Right lung (tissue), 5 donors: Measurements from ENCODE around the gene ZC3H7B. TPM values are rescaled to one million over a fixed set of nuclear protein-coding genes. Genes with fewer than 3 reads are reported as not detected.
"Not testable (repeated sequence)": the region's sequence is repeated elsewhere in the genome, so short reads cannot be mapped to it uniquely, and the experiment has no call there.

Experiments
- DNase-seq, 2 donors: peaks; one replicate each; pipeline ENCODE4 v3.0.0-alpha.2; 2013
- polyA plus RNA-seq, 5 donors: library from polyadenylated mRNA; unstranded; fragments of 120-200 nt; gene quantifications; one replicate each; pipeline versions ENCODE4 v1.2.1 to v1.2.3, GENCODE V29; 2013; ENCODE audit warnings: inconsistent platforms in 1 of 5, low replicate concordance in 1 of 5; ENCODE audit not compliant: insufficient read length in 5 of 5, insufficient read depth in 1 of 5

Gene ZC3H7B
- polyA plus RNA-seq, 5 donors, result 55.3 to 79.8 (median 63.5) TPM

DNA sequence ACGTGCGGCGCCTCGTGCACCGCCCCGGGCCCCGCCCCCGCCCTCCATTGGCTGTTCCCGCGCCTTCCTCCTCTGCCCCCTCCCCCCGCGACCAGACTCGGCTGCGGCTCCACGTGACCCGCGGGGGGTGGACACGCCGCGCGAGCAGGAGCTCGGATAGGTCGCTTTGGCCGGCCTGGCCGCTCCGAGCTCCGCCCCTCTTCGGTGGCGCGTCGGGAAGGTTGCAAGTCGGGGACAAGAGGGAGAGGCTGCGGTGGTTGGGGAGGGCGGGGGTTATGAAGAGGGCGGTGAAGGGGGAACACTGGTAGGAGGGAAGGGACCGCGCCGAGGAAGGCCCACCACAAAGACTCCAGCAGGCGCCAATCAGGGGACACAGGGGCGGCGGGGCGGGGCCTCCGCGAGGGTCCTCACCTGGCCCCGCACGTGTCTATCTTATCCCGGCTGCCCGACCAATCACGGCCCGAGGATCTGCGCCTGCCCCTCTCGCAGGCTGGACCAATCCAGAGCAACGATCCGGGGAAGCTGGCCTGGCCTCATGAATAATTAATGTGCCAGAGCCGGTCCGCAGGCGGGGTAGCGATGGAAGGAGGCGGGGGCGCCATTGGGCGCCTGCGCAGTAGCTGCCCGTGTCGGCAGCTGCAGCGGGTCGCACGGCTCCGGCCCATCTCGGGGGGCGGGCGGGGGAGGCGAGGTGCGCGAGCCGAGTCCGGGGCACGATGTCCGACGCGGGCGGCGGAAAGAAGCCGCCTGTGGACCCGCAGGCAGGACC lies 80.2 kb downstream of the ZC3H7B start, which contains the start of gene TEF:
Gene TEF (plus strand): TSS at position 614 of the 769 bp plus-strand sequence. CDS start 103 bp downstream, at position 717.
- DNase-seq, result peak; percentile 98 to 99

DNA sequence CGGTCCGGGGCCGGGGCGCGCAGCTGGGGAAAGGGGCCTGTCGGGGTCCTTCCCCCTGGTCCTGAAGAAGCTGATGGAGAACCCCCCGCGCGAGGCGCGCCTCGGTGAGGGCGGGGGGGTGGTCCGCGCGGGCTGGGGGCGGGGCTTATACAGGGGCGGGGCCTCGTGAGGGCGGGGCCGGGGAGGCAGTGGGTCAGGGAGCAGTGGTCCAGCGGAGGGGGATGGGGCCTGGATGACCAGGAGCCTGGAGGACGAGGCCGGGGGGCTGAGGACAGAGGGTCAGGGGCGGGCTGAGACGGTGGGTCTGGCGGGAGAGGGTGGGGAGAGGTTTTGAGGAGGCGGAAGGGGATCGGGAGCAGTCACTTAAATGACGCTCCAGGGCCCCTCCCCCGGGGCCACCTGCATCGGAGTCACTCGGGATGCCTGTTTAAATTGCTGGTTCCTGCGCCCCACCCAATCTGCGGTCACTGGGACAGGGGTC lies 80.8 kb downstream of the ZC3H7B start:
- DNase-seq, result no peak

DNA sequence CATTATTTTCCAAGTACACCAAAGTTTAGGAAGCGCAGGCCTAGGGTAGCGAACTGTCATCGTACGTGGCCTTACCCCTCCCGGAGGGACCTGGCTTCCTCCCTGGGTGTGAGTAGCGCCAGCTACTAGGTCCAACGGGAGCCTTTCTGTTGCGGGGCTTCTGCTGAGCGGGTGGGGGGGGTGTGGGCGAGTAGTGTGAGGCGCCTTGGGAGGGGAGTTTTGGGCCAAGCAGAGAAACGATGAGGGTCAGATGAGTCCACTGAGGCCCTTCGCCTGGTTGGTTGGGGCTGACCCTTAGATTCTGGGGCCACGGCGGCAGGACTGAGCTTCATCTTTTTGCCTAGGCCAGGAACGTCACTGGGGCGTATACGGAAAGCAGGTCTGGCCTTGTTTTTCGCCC lies 81.3 kb downstream of the ZC3H7B start:
- DNase-seq, result no peak

DNA sequence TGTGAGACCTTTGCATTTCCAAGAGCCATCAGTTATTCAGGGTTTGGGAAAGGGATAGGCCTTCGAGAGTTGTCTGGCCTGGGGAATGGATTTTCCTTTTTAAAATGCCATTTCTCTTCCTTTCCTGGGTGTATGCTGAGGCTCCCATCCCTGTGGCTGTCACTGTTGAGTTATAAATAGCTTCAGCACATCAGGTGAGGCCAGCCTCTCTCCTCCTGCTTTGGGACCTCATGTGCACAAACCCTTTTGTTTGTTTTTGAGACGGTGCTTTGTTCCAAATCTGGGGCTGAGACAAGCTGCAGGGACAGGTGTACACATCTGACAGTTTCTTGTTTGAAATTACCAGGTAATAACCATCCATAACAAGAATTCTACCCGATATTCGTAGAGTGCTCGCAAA lies 81.8 kb downstream of the ZC3H7B start:
- no peak for DNase-seq

DNA sequence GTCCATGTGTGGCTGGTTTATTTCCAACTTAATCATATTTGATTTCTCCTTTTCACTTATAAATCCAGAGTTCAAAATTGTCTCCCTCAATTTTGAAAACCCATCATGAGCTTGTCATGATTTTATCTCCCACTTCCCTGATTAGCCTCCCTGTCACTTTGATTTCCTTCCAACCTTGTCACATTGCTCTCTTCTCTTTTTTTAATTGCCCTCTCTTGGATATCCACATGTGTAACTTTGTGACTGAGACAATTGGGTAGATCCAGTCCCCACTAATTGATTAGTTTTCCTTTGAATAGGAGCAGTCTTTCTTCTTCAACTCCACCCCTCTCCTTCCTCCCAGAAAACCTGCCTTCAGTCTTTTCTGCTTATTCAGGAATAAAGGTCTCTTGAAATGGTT lies 82.8 kb downstream of the ZC3H7B start:
- no peak for DNase-seq

DNA sequence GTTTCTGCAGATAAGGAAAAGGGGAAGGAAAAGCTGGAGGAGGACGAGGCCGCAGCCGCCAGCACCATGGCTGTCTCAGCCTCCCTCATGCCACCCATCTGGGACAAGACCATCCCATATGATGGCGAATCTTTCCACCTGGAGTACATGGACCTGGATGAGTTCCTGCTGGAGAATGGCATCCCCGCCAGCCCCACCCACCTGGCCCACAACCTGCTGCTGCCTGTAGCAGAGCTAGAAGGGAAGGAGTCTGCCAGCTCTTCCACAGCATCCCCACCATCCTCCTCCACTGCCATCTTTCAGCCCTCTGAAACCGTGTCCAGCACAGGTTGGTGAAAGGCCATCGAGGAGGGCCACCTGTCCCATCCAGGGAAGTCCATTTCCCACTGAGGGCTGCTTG lies 86.0 kb downstream of the ZC3H7B start:
- no peak for DNase-seq

DNA sequence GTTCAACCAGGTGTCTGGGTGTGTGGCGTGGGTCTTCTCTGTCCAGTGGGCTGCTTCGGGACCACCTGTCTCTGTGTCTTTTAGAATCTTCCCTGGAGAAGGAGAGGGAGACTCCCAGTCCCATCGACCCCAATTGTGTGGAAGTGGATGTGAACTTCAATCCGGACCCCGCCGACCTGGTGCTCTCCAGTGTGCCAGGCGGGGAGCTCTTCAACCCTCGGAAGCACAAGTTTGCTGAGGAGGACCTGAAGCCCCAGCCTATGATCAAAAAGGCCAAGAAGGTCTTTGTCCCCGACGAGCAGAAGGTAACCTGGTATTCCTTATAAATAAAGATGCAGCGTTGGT lies 92.7 kb downstream of the ZC3H7B start:
- no peak for DNase-seq

DNA sequence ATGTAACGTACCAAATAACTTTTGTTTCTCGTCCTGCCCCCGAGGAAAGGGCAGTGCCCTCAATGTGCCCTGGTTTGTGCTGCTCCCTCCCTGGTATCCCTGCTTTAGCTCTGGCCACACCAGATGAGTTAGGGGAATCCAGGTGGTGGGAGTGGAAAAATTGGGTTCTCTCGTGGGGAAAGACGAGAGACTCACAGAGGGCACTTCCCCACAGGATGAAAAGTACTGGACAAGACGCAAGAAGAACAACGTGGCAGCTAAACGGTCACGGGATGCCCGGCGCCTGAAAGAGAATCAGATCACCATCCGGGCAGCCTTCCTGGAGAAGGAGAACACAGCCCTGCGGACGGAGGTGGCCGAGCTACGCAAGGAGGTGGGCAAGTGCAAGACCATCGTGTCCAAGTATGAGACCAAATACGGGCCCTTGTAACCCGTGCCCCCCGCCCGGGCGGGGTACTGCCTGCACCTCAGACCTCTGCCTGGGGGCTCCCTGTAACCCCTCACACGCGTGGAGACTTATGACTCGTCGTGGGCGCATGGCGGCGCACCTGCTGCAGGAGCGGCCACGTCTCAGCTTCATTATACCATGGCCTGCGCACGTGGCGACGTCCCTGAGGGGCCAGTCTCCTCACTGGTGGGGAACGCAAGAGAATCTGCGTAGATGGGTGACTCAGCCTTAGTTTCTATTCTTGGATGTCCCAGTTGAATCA lies 94.4 kb downstream of the ZC3H7B start:
- DNase-seq, result no peak

DNA sequence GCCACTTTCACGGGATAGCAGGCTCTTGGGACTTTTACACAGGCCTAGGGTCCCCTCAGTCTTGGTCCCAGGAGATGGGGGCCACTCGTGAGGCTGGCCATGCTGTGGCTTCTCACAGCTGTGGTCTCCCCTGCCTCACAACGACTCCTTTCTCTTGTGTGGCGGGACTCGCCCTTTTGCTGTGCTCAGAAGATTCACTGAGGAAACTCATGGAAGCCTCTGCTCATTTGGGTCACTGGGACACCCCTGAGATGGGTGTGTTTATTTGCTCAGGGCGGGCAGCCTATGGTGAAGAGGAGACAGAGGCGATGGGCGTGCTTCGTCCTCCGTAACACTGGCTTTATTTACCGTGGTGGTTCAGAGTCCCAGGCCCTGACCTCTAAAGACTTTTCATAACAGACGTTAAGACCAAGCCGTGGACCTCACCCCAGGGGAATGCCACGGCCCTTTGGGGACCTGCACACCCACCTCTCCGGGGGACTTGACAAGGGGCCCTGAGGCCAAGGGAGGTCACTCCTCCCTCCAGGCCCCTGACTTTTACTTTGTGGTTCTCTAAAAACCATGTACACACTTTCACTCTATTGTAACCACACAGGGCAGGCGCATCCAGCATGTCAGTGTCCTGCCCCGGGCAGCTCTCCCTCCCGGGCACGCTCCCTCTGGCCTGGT lies 96.0 kb downstream of the ZC3H7B start:
- no peak for DNase-seq

DNA sequence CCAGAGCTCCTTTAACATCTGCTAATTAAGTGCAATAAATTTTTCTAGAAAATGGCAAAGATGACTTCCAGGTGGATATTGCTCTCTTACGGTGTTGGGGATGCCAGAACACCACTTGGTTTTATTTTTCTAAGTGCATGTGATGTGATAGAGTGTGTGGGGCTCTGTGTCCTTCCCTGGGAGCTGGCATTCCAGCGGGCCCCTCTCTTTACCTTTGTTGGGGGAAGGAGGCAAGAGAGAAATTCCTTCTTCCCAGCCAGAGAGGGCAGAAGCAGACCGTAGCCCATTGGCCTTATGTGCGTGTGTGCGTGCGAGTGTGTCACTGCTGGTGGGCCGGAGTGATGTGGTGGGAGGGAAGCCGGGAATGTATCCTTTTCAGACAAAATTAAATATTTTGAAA lies 97.6 kb downstream of the ZC3H7B start:
- no peak for DNase-seq

DNA sequence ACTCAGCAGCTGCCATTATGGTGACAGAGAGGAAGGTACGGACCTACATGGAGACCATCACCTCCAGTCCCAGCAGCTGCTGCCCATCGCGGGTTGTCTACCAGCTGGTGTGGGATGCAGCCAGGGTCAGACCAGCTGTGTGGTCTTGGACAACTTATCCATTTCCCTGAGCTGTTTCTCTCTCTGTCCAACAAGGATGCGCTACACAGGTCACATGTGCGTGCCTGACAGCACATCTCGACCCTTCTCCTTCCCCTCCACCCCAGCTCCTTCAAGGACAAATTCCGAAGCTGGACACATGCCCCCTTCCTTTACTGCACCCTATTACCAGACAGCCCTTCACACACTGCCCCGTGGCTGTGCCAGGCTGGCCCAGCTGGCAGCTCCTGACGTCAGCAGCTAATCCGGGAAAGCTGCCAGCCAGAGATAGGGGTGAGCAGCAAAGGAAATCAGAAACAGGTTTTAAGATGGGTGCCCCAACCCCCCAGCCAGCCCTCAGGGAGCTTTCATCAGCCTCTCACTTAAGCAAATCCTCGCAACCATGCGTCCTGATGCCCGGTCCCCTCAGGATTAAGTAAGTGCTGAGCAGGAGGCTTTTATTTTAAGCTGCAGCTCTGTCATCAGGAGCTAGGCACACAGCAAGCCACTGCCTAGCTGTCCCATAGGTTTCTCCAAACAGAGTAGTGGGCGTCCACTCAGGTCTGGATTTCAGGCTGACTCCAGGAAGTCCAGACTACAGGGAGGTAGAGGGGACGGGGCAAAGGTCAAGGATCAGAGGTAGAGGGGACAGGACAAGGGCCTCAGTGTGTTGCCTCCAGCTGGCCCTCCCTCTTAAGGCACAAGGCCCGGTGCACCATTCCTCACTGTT lies 100.7 kb downstream of the ZC3H7B start:
- DNase-seq, result peak in 1 of 2 donors; percentile 54

DNA sequence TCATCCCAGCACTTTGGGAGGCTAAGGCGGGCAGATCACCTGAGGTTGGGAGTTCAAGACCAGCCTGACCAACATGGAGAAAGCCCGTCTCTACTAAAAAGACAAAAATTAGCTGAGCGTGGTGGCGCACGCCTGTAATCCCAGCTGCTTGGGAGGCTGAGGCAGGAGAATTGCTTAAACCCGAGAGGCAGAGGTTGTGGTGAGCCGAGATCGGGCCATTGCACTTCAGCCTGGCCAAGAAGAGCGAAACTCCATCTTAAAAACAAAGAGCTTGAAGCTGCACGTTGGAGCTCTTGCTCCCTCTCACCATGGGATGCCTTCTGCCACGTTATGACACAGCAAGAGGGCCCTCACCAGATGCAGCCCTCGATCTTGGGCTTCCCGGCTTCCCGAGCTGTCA lies 101.5 kb downstream of the ZC3H7B start:
- DNase-seq, result not testable (repeated sequence)

DNA sequence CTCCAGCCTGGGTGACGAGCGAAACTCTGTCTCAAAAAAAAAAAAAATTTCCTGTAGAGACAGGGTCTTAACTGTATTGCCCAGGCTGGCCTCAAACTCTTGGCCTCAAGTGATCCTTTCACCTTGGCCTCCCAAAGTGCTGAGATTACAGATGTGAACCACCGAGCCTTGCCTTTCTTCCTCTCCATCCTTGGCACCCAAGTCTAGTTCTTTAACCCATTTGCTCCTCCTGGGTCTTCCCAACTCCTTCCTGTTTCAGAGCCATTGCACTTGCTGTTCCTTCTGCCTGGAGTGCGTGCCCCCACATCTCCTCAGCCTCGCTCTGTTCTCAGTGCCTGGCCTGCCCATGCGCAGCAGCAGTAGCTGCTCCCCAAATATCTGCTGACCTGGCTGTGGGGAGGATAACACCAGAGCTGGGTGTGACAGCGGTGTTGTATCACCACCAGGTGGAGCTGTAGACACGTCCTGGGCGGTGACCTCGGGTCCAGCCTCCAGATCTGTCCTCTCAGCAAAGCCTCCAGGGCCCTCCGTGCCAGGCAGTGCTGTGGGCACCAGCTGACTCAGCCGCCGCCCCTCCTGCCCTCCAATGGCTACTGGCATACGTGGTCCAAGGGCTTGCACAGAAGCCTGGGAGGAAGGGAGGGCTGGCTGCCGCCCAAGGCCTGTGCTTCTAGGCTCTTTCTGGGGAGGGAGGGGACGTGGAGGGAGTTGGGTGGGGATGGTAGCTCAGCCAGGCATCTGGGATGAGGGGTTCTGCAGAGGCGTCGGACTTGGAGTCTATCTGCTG lies 102.4 kb downstream of the ZC3H7B start:
- peak; percentile 70 to 78 for DNase-seq

DNA sequence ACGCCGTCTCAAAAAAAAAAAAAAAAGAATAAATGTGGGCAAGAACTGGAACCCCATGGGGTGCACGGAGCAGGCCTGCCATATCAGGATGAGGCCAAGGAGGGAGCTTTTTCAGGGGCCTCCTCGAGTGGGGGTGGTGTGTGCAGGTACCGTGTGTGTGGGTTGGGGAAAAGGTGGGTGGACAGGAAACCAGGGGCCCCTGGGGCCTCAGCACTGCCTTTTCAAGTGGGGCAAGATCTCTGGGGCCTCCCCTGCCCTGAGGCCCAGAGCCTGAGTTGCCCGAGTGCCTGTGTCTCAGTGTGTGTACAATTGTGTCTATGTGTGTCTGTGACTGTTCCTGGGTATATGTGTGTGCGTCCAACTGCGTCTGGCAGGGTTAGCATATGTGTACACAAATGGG lies 104.3 kb downstream of the ZC3H7B start:
- DNase-seq, result no peak

DNA sequence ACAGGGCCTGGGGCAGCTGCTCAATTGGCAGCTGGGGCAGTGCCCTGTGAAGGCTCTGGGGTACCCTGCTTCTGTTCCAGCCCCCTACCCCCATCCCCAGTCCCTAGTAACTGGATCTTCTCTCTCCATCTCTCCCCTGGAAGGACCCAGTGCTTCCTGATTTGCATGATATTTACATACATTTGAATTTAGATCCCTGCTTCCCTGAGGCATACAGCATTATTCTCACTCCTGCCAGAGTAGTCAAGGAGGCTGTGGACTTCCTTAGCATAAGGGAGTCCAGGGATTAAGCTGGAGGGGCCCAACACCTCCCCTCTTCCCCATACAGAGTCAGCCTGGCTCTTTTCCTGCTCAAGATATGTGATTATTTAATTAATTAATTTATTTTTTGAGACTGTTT lies 105.1 kb downstream of the ZC3H7B start:
- DNase-seq, result no peak

DNA sequence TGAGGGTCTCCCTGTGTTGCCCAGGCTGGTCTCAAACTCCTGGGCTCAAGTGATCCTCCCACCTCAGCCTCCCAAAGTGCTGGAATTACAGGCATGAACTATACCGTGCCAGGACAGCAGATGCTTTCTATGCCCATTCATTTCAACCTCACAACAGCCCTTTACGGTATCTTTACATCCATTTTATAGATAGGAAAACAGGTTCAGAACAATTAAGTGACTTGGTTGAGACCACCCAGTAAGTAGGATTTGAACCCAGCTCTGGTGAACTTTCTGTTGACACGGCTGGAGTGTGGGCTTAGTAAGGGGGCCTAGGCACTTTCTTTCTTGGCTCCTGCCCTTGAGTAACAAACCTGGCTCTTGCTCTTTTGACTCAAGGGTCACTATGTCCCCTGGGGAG lies 106.1 kb downstream of the ZC3H7B start:
- DNase-seq, result no peak

DNA sequence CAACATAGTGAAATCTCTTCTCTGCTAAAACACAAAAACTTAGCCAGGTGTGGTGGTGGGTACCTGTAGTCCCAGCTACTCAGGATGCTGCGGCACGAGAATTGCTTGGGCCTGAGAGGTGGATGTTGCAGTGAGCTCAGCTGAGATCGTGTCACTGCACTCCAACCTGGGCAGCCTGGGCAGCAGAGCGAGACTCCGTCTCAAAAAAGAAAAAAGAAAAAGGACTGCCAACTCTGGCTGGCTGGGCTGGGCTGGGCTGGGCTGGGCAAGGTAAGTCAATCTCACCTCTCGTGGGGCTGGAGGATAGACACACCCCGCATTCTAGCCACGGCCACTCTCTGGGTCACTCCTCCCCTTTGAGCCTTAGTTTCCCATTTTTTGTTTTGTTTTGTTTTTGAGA lies 107.3 kb downstream of the ZC3H7B start:
- DNase-seq, result no peak
